ENCODE measurements around the gene CCL5. TPM values are rescaled to one million over a fixed set of nuclear protein-coding genes. Genes with fewer than 3 reads are reported as not detected.

Gene CCL5
- total RNA-seq, 1 donor from 2014 or later, result 0.39 TPM

DNA sequence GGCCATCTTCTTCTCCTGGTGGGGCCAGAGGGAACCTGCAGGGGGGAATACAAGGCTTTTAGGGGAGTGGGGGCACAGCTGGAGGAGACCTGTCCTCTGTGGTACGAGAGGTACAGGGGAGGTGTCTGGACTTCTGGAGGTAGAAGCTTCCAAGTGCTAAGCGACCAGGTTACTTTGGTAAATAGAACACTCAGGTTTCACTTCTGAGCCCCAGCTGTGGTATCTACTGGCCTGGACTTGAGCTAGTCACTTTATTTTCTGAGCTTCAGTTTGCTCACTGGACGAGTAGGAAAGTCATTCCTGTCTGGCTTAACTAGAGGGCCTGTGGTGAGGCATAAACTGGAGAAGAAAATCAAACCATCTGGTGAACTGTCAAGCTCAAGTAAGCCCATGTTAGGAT, 11.4 kb downstream of the CCL5 start, which contains the start of gene HEATR9:
TSS of gene HEATR9 (minus strand) at position 155 of the 400 bp plus-strand sequence. CDS start at position 6, 149 bp downstream.
- no peak for DNase-seq (ENCODE audit: low read depth in 2 of 2)

DNA sequence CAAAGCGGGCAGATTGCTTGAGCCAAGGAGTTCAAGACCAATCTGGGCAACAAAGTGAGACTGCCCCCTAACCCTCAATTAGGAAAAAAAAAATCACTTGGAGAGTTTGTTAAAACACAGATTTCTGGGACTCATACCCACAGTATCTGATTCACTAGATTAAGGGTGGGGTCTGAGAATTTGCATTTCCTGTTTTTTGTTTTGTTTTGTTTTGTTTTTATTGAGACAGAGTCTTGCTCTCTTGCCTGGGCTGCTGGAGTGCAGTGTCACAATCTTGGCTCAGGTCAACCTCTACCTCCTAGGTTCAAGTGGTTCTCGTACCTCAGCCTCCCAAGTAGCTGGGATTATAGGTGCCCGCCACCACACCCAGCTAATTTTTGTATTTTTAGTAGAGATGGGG, 12.6 kb downstream of the CCL5 start:
- no peak for DNase-seq (ENCODE audit: low read depth in 2 of 2)

DNA sequence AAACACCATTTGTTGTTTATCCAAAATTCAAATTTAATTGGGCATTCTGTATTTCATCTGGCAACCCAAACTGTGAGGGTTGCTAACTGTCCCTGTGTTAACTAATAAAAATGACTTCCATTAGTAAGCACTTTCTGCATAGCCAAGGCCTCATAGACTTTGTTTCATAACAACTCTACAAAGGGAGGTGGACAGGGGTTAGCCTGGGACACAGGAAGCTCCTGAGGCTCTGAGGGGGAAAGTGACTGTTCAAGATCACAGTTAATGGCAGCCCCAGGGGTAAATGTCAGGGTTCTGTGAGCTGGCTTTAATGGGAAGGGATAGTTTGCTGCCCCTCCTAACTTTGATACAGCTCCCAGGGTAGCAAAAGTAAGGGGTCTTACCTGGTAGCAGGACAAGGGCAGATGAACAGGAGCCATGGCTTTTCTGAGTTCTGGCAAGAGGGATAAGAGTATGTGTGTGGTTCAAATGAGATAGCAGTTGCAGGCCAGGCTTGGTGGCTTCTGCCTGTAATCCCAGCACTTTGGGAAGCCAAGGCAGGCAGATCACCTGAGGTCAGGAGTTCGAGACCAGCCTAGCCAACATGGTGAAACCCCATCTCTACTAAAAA, 13.7 kb downstream of the CCL5 start:
- DNase-seq (ENCODE audit: low read depth in 2 of 2), result no peak

DNA sequence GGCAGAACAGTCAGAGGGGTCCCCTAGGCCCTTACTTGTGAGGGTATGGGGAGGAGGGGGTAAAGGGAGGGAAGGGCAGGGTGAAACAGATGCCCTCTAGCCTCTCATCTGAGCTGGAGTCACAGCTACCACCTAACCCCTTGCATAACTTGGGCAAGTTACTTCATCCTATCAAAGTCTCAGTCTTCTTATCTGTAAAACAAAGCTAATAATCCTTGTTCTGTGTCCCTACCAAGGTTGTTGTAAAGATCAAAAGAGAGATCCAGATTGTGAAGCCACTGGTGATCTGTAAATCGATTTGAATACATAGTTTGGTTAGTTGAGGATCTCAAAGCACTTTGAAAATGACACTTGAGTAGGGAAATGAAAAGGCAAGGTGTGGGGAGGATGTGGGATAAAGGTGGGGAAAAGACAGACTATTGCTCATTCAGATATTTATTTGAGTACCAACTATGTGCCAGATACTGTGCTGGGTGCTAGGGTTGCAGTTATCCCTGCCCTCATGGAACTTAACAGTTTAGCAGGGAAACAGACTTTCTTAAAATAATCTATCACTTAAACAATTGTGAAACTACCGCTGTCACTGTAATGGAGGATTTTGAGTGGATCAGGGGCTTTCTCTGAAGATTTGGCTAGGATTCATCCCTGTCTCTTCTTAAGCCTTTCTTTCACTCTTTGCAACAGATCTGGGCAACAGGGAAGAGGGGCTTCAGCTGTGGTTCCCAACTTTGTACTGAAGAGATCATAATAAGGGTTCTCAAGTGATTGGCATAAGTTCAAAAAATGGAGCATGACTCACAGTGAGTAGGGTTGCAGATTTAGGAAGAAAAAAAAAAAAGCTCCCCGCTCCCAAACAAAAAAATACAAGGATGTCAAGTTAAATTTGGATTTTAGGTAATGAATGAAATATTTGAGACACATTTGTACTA, 14.5 kb downstream of the CCL5 start:
- DNase-seq (ENCODE audit: low read depth in 2 of 2), result peak in 1 of 2 donors; percentile 31

DNA sequence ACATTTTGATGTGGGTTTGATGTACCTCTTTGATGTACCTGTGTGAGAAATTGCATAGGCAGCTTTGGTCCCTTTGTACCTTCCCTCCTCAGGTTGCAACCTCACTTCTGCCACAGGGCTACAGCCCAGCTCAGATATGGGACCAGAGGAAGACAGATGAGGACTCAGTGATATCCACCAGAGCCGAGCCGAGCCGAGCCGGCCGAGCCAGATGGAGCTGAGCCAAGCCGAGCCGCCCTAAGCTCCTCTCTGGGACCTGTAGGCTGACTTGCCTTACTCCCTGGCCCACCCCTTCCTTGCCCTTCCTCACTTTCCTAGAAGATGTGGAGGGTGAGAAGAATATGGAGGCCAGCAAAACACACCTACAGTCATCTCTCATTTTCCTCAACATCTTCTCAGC, 15.3 kb downstream of the CCL5 start:
- no peak for DNase-seq (ENCODE audit: low read depth in 2 of 2)

DNA sequence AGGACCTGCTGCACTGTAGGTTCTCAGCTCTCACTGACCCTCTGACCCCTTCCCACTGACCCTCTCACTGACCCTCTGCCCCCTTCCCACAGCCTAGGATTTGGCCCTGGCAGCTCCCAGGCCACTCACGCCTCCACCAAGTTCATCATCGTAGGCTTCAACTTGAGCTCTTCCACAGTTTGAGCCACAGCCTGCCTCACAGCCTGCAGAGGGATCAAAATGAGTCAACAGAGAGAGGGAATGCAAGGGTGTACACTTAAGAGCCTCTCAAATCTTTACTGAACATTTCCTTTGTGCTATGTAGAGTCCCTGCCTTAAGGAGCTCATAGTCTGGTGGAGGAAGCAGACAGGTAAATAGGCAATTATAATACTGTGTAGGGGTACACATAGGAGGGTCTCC, 23.6 kb downstream of the CCL5 start:
- DNase-seq (ENCODE audit: low read depth in 2 of 2), result no peak

DNA sequence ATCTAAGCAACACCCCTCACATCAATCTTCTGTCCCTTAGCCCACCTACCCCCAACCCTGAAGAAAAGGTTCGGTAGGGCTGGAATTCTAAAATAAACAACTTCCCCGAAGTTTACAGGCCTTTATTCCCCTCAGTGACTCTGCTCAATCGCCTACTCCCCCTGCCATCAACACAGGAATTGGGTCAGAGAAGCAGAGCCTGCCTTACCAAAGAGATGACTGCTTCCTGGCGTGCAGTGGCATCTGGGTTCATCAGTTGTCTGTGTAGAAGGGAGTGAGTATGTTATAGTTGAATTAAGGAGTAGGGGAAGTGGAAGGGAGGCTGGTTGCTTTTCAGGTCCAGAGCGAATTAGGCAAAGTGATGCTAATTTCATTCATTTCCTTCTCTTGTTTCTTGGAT, 24.2 kb downstream of the CCL5 start:
- DNase-seq (ENCODE audit: low read depth in 2 of 2), result no peak

DNA sequence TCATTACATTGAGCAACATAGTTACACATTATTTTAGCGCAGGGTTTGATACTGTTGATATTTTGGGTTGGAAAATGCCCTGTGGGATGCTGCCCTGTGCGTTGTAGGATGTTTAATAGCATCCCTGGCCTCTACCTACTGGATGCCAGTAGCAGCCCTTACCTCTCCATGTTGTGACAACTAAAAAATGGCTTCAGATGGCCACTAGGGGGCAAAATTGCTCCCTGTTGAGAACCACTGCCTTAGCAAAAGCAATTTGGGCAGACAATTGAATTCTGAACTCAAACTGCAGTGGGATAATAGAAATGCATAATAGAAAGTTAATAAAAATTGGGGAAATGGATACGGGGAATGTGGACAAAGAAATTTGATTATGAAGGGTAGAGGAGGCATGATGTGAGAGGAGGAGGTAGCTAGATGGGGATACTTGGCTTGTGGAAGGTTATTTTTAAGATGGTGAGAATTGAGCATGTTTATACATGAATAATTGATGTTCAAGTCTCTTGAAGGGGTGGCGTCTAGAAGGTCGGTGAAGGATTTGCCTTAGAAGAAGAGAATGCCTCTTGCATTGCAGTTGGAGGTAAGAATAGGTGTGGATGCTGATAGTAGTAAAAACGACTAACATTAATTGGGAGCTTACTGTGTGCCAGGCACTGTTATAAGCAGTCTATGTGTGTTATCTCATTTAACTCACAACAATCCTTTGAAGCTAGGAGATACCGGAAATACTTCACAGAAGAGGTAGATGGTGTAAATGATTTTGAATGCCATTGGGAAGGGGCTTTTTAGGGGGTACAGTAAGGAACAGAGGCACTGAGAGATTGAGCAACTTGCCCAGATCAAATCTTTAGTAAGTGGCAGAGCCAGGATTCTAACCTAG, 30.5 kb downstream of the CCL5 start:
- peak; percentile 72 to 82 for DNase-seq (ENCODE audit: low read depth in 2 of 2)

DNA sequence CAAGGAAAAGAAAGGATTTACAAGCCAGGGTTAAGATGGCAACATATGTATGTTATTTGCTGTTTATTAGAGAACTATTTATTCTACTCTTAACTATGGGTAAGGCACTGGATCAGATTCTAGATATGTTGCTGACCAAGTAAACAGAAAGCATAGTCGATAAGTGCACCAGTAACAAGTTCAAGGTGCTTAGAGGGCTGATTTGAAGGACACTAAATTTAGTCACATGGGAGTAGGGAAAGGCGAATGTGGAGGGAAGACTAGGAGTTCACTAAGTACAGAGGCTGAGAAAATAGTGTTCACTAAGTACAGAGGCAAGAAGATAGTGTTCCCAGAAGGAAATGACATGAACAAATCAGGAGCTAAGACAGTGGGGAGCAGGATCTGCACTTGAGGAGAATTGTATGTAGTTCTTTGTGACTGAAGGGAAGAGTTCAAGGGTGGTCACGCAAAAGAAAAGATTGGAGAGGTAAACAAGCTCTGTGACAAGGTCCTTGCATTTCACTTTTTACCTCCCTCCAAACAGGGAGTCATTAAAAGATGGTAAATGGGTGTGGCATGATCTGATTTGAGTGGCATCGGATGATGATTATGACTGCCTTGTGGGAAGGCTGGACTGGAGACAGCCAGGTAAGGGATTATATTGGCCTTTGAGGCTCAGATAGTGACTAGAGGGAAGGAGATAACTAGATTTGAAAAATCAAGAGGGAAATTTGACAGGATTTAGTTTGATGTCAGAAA, 32.4 kb downstream of the CCL5 start:
- DNase-seq (ENCODE audit: low read depth in 2 of 2), result no peak

DNA sequence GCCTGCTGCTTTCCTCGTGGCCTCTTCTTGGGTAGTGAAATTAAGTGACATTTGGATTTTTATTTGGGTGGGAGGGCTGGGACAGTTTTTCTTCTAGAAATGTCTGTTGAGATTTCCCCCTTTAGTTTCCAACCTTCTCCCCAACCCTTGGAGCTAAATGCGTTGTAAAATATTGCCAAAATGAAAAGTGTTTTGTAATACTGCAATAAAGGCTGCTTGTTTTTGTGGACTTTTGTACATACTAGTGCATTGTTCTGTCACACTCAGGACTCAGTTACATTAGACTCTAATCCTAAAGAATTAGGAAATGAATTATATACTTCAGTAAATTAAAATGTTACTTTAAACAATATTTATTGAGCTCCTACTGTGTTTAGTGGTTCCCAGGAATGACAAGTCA, 33.2 kb downstream of the CCL5 start:
- DNase-seq (ENCODE audit: low read depth in 2 of 2), result no peak

DNA sequence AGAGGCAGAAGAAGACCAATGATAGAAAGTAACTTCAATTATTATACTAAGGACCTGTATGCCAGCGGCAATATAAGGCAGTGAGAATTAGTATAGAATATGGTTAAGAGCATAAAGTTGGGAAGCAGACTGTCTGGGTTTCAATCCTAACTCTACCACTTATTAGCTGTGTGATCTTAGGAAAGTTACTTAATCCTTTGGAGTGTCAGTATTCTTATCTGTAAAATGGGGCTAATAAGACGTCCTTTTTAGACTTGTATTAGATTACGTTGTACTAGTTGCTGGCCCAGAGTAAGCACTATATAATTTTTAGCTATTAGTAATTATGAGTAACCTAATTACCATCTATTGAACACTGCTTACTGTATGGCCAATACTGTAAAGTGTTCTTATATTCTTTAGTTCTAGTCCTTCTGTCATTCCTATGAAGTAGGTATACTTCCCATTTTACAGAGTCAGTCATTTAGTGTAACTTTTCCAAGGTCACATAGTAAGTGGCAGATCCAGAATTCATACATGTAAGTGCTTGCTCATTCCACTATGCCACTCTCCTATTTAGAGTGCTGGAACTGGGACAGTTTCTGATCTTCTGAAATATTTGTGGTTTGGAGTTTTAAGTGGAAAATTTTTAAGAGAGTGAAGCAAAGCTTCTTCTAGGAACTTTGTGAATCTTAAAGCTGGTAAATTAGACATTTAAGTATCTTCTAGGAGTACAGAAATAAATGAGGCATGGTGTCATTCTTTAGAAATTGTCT, 33.9 kb downstream of the CCL5 start:
- DNase-seq (ENCODE audit: low read depth in 2 of 2), result no peak

DNA sequence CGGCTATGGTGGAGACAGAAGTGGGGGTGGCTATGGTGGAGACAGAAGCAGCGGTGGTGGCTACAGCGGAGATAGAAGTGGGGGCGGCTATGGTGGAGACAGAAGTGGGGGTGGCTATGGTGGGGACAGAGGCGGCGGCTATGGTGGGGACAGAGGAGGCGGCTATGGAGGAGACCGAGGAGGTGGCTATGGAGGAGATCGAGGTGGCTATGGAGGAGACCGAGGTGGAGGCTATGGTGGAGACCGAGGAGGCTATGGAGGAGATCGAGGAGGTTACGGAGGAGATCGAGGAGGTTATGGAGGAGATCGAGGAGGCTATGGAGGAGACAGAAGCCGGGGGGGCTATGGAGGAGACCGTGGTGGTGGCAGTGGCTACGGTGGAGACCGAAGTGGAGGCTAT, 35.6 kb downstream of the CCL5 start:
- no peak for DNase-seq (ENCODE audit: low read depth in 2 of 2)

DNA sequence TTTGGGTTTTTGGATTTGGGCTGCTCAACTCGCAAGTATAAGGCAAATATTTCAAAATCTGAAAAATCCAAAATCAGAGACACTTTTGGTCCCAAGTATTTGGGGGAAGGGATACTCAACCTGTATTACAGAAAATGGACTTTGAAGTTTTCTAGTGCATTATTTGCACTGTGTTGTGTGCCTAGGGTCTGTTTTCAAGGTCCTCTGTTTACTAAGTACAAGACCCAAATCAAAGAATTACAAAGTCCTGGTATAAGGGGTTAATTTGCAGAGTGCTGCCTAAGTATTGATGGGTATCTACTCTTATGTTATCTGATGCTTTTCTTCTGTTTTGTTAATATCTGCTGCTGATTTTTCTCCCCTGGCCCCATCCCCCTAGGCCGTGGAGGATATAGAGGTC, 36.5 kb downstream of the CCL5 start:
- DNase-seq (ENCODE audit: low read depth in 2 of 2), result no peak

DNA sequence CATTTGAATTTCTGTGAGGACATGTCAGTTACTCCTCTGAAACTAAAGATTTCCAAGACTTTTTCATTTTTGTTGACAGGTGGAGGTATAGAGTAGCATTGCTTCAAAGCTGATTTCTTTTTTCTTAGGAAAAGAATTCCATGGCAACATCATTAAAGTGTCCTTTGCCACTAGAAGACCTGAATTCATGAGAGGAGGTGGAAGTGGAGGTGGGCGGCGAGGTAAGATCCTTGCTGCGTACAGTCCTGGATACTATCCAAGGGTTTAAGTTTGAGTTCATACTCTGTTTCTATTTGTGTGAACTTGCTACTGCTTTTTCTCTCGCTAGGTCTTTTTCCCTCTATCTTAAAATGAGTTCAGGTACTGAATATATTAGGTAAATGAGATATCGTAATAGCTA, 37.9 kb downstream of the CCL5 start:
- no peak for DNase-seq (ENCODE audit: low read depth in 2 of 2)

DNA sequence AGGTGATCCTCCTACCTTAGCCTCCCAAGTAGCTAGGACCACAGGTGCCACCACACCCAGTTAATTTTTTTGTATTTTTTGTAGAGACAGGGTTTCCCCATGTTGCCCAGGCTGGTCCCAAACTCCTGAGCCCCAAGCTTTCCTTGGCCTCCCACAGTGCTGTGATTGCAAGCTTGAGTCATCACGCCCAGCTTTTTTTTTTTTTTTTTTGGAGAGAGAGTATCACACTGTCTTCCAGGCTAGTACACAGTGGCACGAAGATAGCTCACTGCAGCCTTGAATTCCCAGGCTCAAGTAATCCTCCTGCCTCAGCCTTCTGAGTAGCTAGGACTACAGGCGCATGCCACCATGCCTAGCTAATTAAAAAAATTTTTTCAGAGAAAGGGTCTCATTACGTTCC, 38.7 kb downstream of the CCL5 start:
- no peak for DNase-seq (ENCODE audit: low read depth in 2 of 2)

DNA sequence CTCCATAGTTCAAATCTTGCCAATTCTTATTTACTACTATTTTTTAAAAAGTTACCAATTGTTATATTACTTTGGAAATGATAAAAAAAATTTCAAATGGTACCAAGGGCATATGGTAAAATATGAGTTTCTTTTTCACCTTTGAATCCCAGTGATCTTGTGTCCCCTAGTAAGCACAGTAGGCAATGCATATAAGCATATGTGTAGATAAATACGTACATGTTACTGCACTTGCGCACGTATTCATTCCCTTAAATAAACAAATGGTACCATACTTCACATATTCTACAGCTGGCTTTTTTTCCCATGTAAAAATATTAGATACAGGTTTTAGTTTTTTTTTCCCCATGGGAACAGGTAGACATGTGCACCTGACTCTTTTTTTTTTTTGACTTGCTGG, 39.1 kb downstream of the CCL5 start:
- DNase-seq (ENCODE audit: low read depth in 2 of 2), result no peak

DNA sequence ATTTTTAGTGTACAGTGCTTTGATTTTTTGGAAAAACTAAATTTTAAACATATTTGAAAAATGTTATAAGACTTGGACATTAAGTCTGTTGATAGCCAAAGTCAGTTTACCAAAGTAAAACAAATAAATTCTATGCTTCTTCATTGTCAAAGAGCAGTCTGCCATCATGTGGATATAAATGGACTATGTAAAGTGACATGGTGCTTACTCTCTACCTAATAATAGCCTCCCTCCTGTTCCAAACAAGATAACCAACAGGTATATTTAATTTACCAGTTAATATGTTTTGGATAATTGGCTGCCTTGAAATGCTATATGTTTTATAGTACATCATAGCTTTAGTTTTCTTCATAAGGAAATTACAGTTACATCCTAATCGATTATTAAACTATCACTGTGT, 55.0 kb downstream of the CCL5 start:
- no peak for DNase-seq (ENCODE audit: low read depth in 2 of 2)
